HEK293 (cell line): Measurements from ENCODE around the gene CCDC50.

ENCODE experiments used
- CTCF ChIA-PET: fragments of 350-600 bp; formaldehyde crosslinking; extraction: SDS; loops from one replicate; lab custom pipeline; 2021; ENCODE audit warnings: antibody characterized with exemption; lab: Yijun Ruan, JAX
- POLR2A ChIA-PET: fragments of 300-600 bp; formaldehyde crosslinking; extraction: SDS; loops from one replicate; lab custom pipeline; 2020; ENCODE audit warnings: antibody characterized with exemption, inconsistent platforms; lab: Yijun Ruan, JAX
- H3K27ac ChIP-seq: fragments of 200-500 bp; sonication (Bioruptor generic); 2 replicates; pipeline ENCODE4 v1.5.1; 2014; ENCODE audit warnings: low read depth, low read length, control low read depth, inconsistent platforms; ENCODE audit errors: extremely low read depth
- H3K36me3 ChIP-seq, 2 experiments: fragments of 200-500 bp in 1 of 2; sonication (Bioruptor generic) in 1 of 2; 1 replicate in 1 of 2; 2 replicates in 1 of 2; pipeline ENCODE4 v1.5.1; 2014 to 2017; ENCODE audit warnings: inconsistent platforms in 2 of 2, low read length in 2 of 2; ENCODE audit not compliant: control insufficient read depth in 2 of 2, insufficient read depth in 1 of 2
- H3K4me1 ChIP-seq: fragments of 200-500 bp; sonication (Bioruptor generic); 2 replicates; pipeline ENCODE4 v1.5.1; 2014; ENCODE audit warnings: mild to moderate bottlenecking, low read length, inconsistent platforms; ENCODE audit not compliant: control insufficient read depth, insufficient read depth
- H3K4me3 ChIP-seq: 2 replicates; pipeline ENCODE4 v1.5.1; 2011; ENCODE audit warnings: low read depth, mild to moderate bottlenecking, control low read depth, low read length, moderate library complexity
- H3K9me3 ChIP-seq: fragments of 200-500 bp; sonication (Bioruptor generic); 2 replicates; pipeline ENCODE4 v1.5.1; 2014; ENCODE audit warnings: low read depth, low read length, inconsistent platforms; ENCODE audit not compliant: control insufficient read depth, insufficient read depth
- OVOL3 ChIP-seq: fragments of 450-650 bp; formaldehyde crosslinking; IDR thresholded peaks from 2 replicates; pipeline ENCODE4 v1.5.1; 2016; ENCODE audit warnings: missing biosample characterization, missing genetic modification characterization
- PRDM1 ChIP-seq: fragments of 450-650 bp; formaldehyde crosslinking; IDR thresholded peaks from 2 replicates; pipeline ENCODE4; 2016; ENCODE audit warnings: missing biosample characterization, missing genetic modification characterization
- SALL2 ChIP-seq: fragments of 450-650 bp; formaldehyde crosslinking; IDR thresholded peaks from 2 replicates; pipeline ENCODE4 v1.5.0; 2017; ENCODE audit warnings: missing biosample characterization, mild to moderate bottlenecking, missing genetic modification characterization, borderline replicate concordance
- YY1 ChIP-seq: fragments of 450-650 bp; formaldehyde crosslinking; IDR thresholded peaks from 2 replicates; pipeline ENCODE4 v1.5.1; 2018; ENCODE audit warnings: missing biosample characterization, missing genetic modification characterization
- ZBTB48 ChIP-seq: fragments of 450-650 bp; formaldehyde crosslinking; IDR thresholded peaks from 2 replicates; pipeline ENCODE4 v1.5.1; 2016; ENCODE audit warnings: missing biosample characterization, missing genetic modification characterization
- ZNF10 ChIP-seq: fragments of 450-650 bp; formaldehyde crosslinking; IDR thresholded peaks from 2 replicates; pipeline ENCODE4 v1.5.1; 2017; ENCODE audit warnings: missing biosample characterization, missing genetic modification characterization
- ZNF202 ChIP-seq: fragments of 450-650 bp; formaldehyde crosslinking; IDR thresholded peaks from 2 replicates; pipeline ENCODE4 v1.5.1; 2016; ENCODE audit warnings: missing biosample characterization, missing genetic modification characterization, borderline replicate concordance
- ZNF311 ChIP-seq: fragments of 450-650 bp; formaldehyde crosslinking; IDR thresholded peaks from 2 replicates; pipeline ENCODE4 v1.5.1; 2017; ENCODE audit warnings: missing biosample characterization, missing genetic modification characterization, borderline replicate concordance
- ZNF473 ChIP-seq: fragments of 450-650 bp; formaldehyde crosslinking; IDR thresholded peaks from 2 replicates; pipeline ENCODE4 v1.5.1; 2017; ENCODE audit warnings: missing biosample characterization, missing genetic modification characterization
- ZNF596 ChIP-seq: fragments of 450-650 bp; IDR thresholded peaks from 2 replicates; pipeline ENCODE4 v1.5.0; 2018; ENCODE audit warnings: missing biosample characterization, mild to moderate bottlenecking, missing genetic modification characterization, moderate library complexity
- ZNF600 ChIP-seq: fragments of 450-650 bp; formaldehyde crosslinking; IDR thresholded peaks from 2 replicates; pipeline ENCODE4 v1.5.1; 2016; ENCODE audit warnings: missing biosample characterization, missing genetic modification characterization
- ZNF843 ChIP-seq: fragments of 450-650 bp; formaldehyde crosslinking; IDR thresholded peaks from 2 replicates; pipeline ENCODE4 v1.5.1; 2016; ENCODE audit warnings: missing biosample characterization, missing genetic modification characterization
- ZSCAN16 ChIP-seq: fragments of 450-650 bp; formaldehyde crosslinking; IDR thresholded peaks from 2 replicates; pipeline ENCODE4 v1.5.1; 2016; ENCODE audit warnings: missing biosample characterization, missing genetic modification characterization
- ZXDB ChIP-seq: fragments of 450-650 bp; formaldehyde crosslinking; IDR thresholded peaks from 2 replicates; pipeline ENCODE4 v1.5.1; 2016; ENCODE audit warnings: missing biosample characterization, missing genetic modification characterization
- TF ChIP-seq, protein P1 (sequence below): fragments of 450-650 bp; formaldehyde crosslinking; IDR thresholded peaks from 2 replicates; pipeline ENCODE4 v1.5.1; 2016; ENCODE audit warnings: missing biosample characterization, missing genetic modification characterization
- TF ChIP-seq, protein P2 (sequence below): fragments of 450-650 bp; formaldehyde crosslinking; IDR thresholded peaks from 2 replicates; pipeline ENCODE4 v1.5.1; 2017; ENCODE audit warnings: missing biosample characterization, missing genetic modification characterization
- TF ChIP-seq, protein P3 (sequence below): fragments of 450-650 bp; formaldehyde crosslinking; IDR thresholded peaks from 2 replicates; pipeline ENCODE4 v1.5.1; 2016; ENCODE audit warnings: missing biosample characterization, missing genetic modification characterization
- TF ChIP-seq, protein P4 (sequence below): fragments of 450-650 bp; formaldehyde crosslinking; IDR thresholded peaks from 2 replicates; pipeline ENCODE4 v1.5.1; 2016; ENCODE audit warnings: missing biosample characterization, missing genetic modification characterization
- TF ChIP-seq, protein P5 (sequence below): fragments of 450-650 bp; formaldehyde crosslinking; IDR thresholded peaks from 2 replicates; pipeline ENCODE4 v1.5.1; 2017; ENCODE audit warnings: missing biosample characterization, missing genetic modification characterization

CCDC50 gene

DNA sequence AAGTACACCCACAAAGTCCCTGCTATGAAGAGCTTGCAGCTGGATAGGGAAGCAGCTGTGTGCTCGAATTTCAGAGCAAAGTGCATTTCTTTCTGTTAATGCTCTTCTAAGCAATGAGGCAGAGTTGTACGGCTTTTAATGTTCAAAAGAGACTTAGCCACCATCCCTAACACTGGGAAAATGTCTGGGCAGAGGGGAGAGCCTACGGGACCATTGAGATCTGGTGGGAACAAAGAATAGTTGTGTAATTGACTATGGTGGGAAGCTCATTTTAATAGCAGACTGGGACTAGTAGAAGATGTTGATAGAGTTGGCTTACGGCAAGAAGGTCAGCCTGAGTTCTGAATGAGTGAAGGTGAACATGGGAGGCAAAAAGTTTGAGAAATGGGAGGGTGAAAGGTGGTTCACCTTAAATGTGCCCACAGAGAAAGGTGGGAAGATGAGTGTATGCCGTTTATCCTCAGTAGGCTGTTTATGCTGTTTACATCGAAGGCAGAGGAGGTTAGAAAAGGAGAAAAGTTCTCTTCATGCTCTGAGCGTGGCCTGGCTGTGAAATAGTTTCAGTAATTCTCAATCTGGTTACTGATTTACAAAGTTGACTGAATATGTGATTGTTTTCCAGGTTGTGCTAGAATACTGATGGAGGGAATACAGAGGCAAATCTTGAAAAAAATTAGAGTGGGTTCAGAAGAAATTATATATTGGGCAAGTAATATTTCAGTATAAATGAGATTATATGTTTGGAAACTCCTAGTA is 24.0 kb downstream of the CCDC50 start:
- Histone ChIP-seq H3K27ac (no peak overlapping the region), H3K36me3 (peaks cover 0 to 7% of the 10 kb centered on the region in 2 experiments; a peak in 1 of 3 replicates), H3K4me3 (no peak overlapping the region), H3K9me3 (no peaks in the 10 kb centered on the region), H3K4me1 (peaks cover 24% of the 10 kb centered on the region)
- POLR2A ChIA-PET: no interaction called here
- CTCF ChIA-PET: no interaction called here
- TF ChIP-seq, protein P1, sequence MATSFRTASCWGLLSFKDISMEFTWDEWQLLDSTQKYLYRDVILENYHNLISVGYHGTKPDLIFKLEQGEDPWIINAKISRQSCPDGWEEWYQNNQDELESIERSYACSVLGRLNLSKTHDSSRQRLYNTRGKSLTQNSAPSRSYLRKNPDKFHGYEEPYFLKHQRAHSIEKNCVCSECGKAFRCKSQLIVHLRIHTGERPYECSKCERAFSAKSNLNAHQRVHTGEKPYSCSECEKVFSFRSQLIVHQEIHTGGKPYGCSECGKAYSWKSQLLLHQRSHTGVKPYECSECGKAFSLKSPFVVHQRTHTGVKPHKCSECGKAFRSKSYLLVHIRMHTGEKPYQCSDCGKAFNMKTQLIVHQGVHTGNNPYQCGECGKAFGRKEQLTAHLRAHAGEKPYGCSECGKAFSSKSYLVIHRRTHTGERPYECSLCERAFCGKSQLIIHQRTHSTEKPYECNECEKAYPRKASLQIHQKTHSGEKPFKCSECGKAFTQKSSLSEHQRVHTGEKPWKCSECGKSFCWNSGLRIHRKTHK: no peak
- TF ChIP-seq, protein P2, sequence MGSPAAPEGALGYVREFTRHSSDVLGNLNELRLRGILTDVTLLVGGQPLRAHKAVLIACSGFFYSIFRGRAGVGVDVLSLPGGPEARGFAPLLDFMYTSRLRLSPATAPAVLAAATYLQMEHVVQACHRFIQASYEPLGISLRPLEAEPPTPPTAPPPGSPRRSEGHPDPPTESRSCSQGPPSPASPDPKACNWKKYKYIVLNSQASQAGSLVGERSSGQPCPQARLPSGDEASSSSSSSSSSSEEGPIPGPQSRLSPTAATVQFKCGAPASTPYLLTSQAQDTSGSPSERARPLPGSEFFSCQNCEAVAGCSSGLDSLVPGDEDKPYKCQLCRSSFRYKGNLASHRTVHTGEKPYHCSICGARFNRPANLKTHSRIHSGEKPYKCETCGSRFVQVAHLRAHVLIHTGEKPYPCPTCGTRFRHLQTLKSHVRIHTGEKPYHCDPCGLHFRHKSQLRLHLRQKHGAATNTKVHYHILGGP (tag by site-specific recombination): no peak
- no peak for TF ChIP-seq SALL2 (tag by site-specific recombination)
- TF ChIP-seq ZBTB48: peak; percentile 69; the same call in 1 of the 2 replicates
- TF ChIP-seq ZNF10 (tag by site-specific recombination): no peak
- TF ChIP-seq, protein P3, sequence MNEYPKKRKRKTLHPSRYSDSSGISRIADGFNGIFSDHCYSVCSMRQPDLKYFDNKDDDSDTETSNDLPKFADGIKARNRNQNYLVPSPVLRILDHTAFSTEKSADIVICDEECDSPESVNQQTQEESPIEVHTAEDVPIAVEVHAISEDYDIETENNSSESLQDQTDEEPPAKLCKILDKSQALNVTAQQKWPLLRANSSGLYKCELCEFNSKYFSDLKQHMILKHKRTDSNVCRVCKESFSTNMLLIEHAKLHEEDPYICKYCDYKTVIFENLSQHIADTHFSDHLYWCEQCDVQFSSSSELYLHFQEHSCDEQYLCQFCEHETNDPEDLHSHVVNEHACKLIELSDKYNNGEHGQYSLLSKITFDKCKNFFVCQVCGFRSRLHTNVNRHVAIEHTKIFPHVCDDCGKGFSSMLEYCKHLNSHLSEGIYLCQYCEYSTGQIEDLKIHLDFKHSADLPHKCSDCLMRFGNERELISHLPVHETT (tag by site-specific recombination): no peak
- no peak for TF ChIP-seq ZSCAN16
- TF ChIP-seq PRDM1 (tag by site-specific recombination): peak; percentile 67; the same call in 1 of the 2 replicates
- TF ChIP-seq ZXDB: no peak
- no peak for TF ChIP-seq ZNF843 (tag by site-specific recombination)
- TF ChIP-seq, protein P4, sequence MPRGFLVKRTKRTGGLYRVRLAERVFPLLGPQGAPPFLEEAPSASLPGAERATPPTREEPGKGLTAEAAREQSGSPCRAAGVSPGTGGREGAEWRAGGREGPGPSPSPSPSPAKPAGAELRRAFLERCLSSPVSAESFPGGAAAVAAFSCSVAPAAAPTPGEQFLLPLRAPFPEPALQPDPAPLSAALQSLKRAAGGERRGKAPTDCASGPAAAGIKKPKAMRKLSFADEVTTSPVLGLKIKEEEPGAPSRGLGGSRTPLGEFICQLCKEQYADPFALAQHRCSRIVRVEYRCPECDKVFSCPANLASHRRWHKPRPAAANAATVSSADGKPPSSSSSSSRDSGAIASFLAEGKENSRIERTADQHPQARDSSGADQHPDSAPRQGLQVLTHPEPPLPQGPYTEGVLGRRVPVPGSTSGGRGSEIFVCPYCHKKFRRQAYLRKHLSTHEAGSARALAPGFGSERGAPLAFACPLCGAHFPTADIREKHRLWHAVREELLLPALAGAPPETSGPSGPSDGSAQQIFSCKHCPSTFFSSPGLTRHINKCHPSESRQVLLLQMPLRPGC (tag by site-specific recombination): no peak
- no peak for TF ChIP-seq ZNF202 (tag by site-specific recombination)
- TF ChIP-seq ZNF311 (tag by site-specific recombination): no peak
- TF ChIP-seq ZNF600 (tag by site-specific recombination): peak; percentile 31; the same call in 1 of the 2 replicates
- no peak for TF ChIP-seq YY1 (tag by site-specific recombination)
- TF ChIP-seq OVOL3 (tag by site-specific recombination): no peak
- TF ChIP-seq, protein P5, sequence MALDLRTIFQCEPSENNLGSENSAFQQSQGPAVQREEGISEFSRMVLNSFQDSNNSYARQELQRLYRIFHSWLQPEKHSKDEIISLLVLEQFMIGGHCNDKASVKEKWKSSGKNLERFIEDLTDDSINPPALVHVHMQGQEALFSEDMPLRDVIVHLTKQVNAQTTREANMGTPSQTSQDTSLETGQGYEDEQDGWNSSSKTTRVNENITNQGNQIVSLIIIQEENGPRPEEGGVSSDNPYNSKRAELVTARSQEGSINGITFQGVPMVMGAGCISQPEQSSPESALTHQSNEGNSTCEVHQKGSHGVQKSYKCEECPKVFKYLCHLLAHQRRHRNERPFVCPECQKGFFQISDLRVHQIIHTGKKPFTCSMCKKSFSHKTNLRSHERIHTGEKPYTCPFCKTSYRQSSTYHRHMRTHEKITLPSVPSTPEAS: no peak
- TF ChIP-seq ZNF473 (tag by site-specific recombination): no peak
- TF ChIP-seq ZNF596: no peak
